ENCODE results near the gene SLC35E4.
"Not testable (repeated sequence)": the region's sequence is repeated elsewhere in the genome, so short reads cannot be mapped to it uniquely, and the experiment has no call there.

Gene SLC35E4

DNA sequence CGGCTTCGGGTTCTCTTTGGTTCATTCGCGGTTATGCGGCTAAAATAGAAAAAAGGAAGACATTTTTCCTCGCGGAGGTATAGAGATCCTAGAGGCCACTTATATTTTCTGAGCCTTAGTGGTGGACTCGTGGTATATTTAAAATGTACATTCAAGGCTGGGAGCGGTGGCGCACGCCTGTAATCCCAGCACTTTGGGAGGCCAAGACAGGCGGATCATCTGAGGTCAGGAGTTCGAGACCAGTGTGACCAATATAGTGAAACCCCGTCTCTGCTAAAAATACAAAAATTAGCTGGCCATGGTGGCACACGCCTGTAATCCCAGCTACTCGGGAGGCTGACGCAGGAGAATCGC lies 43.2 kb upstream of the SLC35E4 start:
- H4K91ac ChIP-seq (ENCODE audit: low read depth, low read length); H3K4me3 ChIP-seq (ENCODE audit: low read depth, low read length); H4K12ac ChIP-seq (ENCODE audit: low read depth, low read length); H3K27ac ChIP-seq (ENCODE audit: low read depth, low read length); H3K27me3 ChIP-seq (ENCODE audit: insufficient read depth, low read length); H3K18ac ChIP-seq (ENCODE audit: low read length); H3K9ac ChIP-seq (ENCODE audit: low read length); H3K23ac ChIP-seq (ENCODE audit: low read length); H2BK120ac ChIP-seq (ENCODE audit: insufficient read depth, low read length, poor library complexity); H2BK5ac ChIP-seq (ENCODE audit: low read depth, low read length, poor library complexity); H2AFZ ChIP-seq (ENCODE audit: insufficient read depth, low read length, poor library complexity); H2AK5ac ChIP-seq (ENCODE audit: low read length); H4K8ac ChIP-seq (ENCODE audit: low read depth, low read length); H3K9me3 ChIP-seq (ENCODE audit: insufficient read depth, low read depth, low read length); H3K79me2 ChIP-seq (ENCODE audit: control insufficient read depth, insufficient read depth, low read length, poor library complexity); H3K4ac ChIP-seq (ENCODE audit: low read depth, low read length); DNase-seq; H3K4me1 ChIP-seq (ENCODE audit: control insufficient read depth in 1 of 2, insufficient read depth in 2 of 2, low read length in 2 of 2); H3K79me1 ChIP-seq (ENCODE audit: low read length); H2BK12ac ChIP-seq (ENCODE audit: low read length); H3K14ac ChIP-seq (ENCODE audit: low read length): not testable (repeated sequence)
- Histone ChIP-seq H3K4me2 (ENCODE audit: low read length) (peak overlapping the region; percentile 45), H3K36me3 (ENCODE audit: control insufficient read depth in 1 of 2, insufficient read depth in 2 of 2, low read length in 2 of 2) (peaks cover 16 to 19% of the 10 kb centered on the region in 2 experiments)
- no CpG with 5 or more reads among the region's 18 CpGs for WGBS (ENCODE audit: extremely low coverage, insufficient coverage, insufficient read length)

DNA sequence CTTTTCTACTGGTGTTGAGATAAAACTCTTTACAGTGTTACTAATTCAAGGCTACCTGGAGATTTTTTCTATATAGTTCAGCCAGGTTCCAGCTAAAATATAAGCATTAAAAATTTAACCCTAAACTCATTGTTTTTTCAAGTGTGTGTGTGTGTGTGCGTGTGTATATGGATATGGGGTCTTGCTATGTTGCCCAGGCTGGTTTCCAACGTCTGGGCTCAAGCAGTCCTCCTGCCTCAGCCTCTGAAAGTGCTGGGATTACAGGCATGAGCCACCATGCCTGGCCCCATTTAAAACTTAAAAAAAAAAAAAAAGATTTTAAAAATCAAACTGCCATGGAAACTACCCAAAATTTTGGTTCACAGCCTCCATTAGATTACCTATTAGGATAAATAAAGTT lies 39.4 kb upstream of the SLC35E4 start:
- Histone ChIP-seq H3K9me3 (ENCODE audit: insufficient read depth, low read depth, low read length) (no peaks in the 10 kb centered on the region), H4K12ac (ENCODE audit: low read depth, low read length) (no peak overlapping the region), H3K23ac (ENCODE audit: low read length) (no peak overlapping the region), H3K4me3 (ENCODE audit: low read depth, low read length) (no peak overlapping the region), H4K91ac (ENCODE audit: low read depth, low read length) (no peak overlapping the region), H3K36me3 (ENCODE audit: control insufficient read depth in 1 of 2, insufficient read depth in 2 of 2, low read length in 2 of 2) (no peaks in the 10 kb centered on the region), H3K4me1 (ENCODE audit: control insufficient read depth in 1 of 2, insufficient read depth in 2 of 2, low read length in 2 of 2) (peaks cover 0 to under 1% of the 10 kb centered on the region in 2 experiments), H3K79me2 (ENCODE audit: control insufficient read depth, insufficient read depth, low read length, poor library complexity) (peaks cover 3% of the 10 kb centered on the region), H2BK12ac (ENCODE audit: low read length) (no peak overlapping the region), H2AK5ac (ENCODE audit: low read length) (no peak overlapping the region), H3K27me3 (ENCODE audit: insufficient read depth, low read length) (no peaks in the 10 kb centered on the region), H2AFZ (ENCODE audit: insufficient read depth, low read length, poor library complexity) (no peak overlapping the region), H2BK120ac (ENCODE audit: insufficient read depth, low read length, poor library complexity) (no peak overlapping the region), H3K79me1 (ENCODE audit: low read length) (no peaks in the 10 kb centered on the region), H3K18ac (ENCODE audit: low read length) (no peak overlapping the region), H3K4ac (ENCODE audit: low read depth, low read length) (no peak overlapping the region), H3K14ac (ENCODE audit: low read length) (no peak overlapping the region), H3K27ac (ENCODE audit: low read depth, low read length) (no peak overlapping the region), H2BK5ac (ENCODE audit: low read depth, low read length, poor library complexity) (no peak overlapping the region), H3K9ac (ENCODE audit: low read length) (no peak overlapping the region), H4K8ac (ENCODE audit: low read depth, low read length) (no peak overlapping the region), H3K4me2 (ENCODE audit: low read length) (no peak overlapping the region)
- DNase-seq, result no peak
- WGBS (ENCODE audit: extremely low coverage, insufficient coverage, insufficient read length), result no CpG with 5 or more reads among the region's 2 CpGs

DNA sequence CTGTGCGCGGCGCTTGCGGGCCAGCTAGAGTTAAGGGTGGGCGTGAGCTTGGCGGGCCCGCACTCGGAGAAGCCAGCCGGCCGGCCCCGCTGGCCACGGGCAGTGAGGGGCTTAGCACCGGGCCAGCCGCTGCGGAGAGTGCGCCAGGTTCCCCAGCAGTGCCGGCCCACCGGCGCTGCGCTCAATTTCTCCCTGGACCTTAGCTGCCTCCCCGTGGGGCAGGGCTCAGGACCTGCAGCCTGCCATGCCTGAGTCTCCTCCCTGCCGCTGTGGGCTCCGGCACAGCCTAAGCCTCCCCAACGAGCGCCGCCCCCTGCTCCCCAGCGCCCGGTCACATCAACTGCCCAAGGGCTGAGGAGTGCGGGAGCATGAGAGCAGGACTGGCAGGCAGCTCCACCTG lies 38.7 kb upstream of the SLC35E4 start:
- no peaks in the 10 kb centered on the region for H3K79me1 ChIP-seq (ENCODE audit: low read length)
- H3K27me3 ChIP-seq (ENCODE audit: insufficient read depth, low read length), result no peaks in the 10 kb centered on the region
- H3K79me2 ChIP-seq (ENCODE audit: control insufficient read depth, insufficient read depth, low read length, poor library complexity), result no peaks in the 10 kb centered on the region
- no peak overlapping the region for H3K4ac ChIP-seq (ENCODE audit: low read depth, low read length)
- H3K36me3 ChIP-seq (ENCODE audit: control insufficient read depth in 1 of 2, insufficient read depth in 2 of 2, low read length in 2 of 2), result no peaks in the 10 kb centered on the region
- no peak overlapping the region for H3K27ac ChIP-seq (ENCODE audit: low read depth, low read length)
- H2AFZ ChIP-seq (ENCODE audit: insufficient read depth, low read length, poor library complexity), result no peak overlapping the region
- H3K4me1 ChIP-seq (ENCODE audit: control insufficient read depth in 1 of 2, insufficient read depth in 2 of 2, low read length in 2 of 2), result no peaks in the 10 kb centered on the region
- no peak overlapping the region for H4K12ac ChIP-seq (ENCODE audit: low read depth, low read length)
- no peak overlapping the region for H3K14ac ChIP-seq (ENCODE audit: low read length)
- no peak overlapping the region for H3K18ac ChIP-seq (ENCODE audit: low read length)
- no peak overlapping the region for H4K8ac ChIP-seq (ENCODE audit: low read depth, low read length)
- no peak overlapping the region for H3K23ac ChIP-seq (ENCODE audit: low read length)
- H3K4me3 ChIP-seq (ENCODE audit: low read depth, low read length), result no peak overlapping the region
- H2BK120ac ChIP-seq (ENCODE audit: insufficient read depth, low read length, poor library complexity), result no peak overlapping the region
- no CpG with 5 or more reads among the region's 29 CpGs for WGBS (ENCODE audit: extremely low coverage, insufficient coverage, insufficient read length)
- no peak overlapping the region for H3K9ac ChIP-seq (ENCODE audit: low read length)
- no peak overlapping the region for H3K4me2 ChIP-seq (ENCODE audit: low read length)
- H3K9me3 ChIP-seq (ENCODE audit: insufficient read depth, low read depth, low read length), result no peaks in the 10 kb centered on the region
- H2BK12ac ChIP-seq (ENCODE audit: low read length), result no peak overlapping the region
- H4K91ac ChIP-seq (ENCODE audit: low read depth, low read length), result no peak overlapping the region
- no peak overlapping the region for H2BK5ac ChIP-seq (ENCODE audit: low read depth, low read length, poor library complexity)
- no peak for DNase-seq
- H2AK5ac ChIP-seq (ENCODE audit: low read length), result no peak overlapping the region

DNA sequence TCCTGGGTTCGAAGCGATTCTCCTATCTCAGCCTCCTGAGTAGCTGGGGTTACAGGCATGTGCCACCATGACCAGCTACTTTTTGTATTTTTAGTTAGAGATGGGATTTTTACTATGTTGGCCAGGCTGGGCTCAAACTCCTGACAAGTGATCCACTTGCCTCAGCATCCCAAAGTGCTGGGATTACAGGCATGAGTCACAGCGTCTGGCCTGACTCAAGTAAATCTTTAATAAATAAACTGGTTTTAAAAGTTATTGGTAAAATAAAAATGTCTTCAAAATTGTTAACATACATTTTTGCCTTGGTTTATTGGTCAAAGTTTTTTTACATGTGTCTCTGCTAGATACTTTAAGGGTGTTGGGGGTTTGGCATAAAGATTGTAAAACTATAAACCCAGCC lies 36.6 kb upstream of the SLC35E4 start:
- no peak overlapping the region for H2BK120ac ChIP-seq (ENCODE audit: insufficient read depth, low read length, poor library complexity)
- no peak overlapping the region for H2AFZ ChIP-seq (ENCODE audit: insufficient read depth, low read length, poor library complexity)
- H3K14ac ChIP-seq (ENCODE audit: low read length), result no peak overlapping the region
- H3K4me2 ChIP-seq (ENCODE audit: low read length), result no peak overlapping the region
- H3K18ac ChIP-seq (ENCODE audit: low read length), result no peak overlapping the region
- H3K9me3 ChIP-seq (ENCODE audit: insufficient read depth, low read depth, low read length), result no peaks in the 10 kb centered on the region
- H3K9ac ChIP-seq (ENCODE audit: low read length), result no peak overlapping the region
- H3K27me3 ChIP-seq (ENCODE audit: insufficient read depth, low read length), result no peaks in the 10 kb centered on the region
- H3K23ac ChIP-seq (ENCODE audit: low read length), result no peak overlapping the region
- H2AK5ac ChIP-seq (ENCODE audit: low read length), result no peak overlapping the region
- no peak overlapping the region for H4K12ac ChIP-seq (ENCODE audit: low read depth, low read length)
- H3K4me3 ChIP-seq (ENCODE audit: low read depth, low read length), result no peak overlapping the region
- H3K79me1 ChIP-seq (ENCODE audit: low read length), result no peaks in the 10 kb centered on the region
- H3K79me2 ChIP-seq (ENCODE audit: control insufficient read depth, insufficient read depth, low read length, poor library complexity), result no peaks in the 10 kb centered on the region
- no peak overlapping the region for H4K91ac ChIP-seq (ENCODE audit: low read depth, low read length)
- H3K4ac ChIP-seq (ENCODE audit: low read depth, low read length), result no peak overlapping the region
- H4K8ac ChIP-seq (ENCODE audit: low read depth, low read length), result no peak overlapping the region
- no peak overlapping the region for H3K27ac ChIP-seq (ENCODE audit: low read depth, low read length)
- DNase-seq, result no peak
- no peak overlapping the region for H2BK5ac ChIP-seq (ENCODE audit: low read depth, low read length, poor library complexity)
- no peaks in the 10 kb centered on the region for H3K36me3 ChIP-seq (ENCODE audit: control insufficient read depth in 1 of 2, insufficient read depth in 2 of 2, low read length in 2 of 2)
- WGBS (ENCODE audit: extremely low coverage, insufficient coverage, insufficient read length), result no CpG with 5 or more reads among the region's 3 CpGs
- no peak overlapping the region for H2BK12ac ChIP-seq (ENCODE audit: low read length)
- no peaks in the 10 kb centered on the region for H3K4me1 ChIP-seq (ENCODE audit: control insufficient read depth in 1 of 2, insufficient read depth in 2 of 2, low read length in 2 of 2)
